ENCODE data around the gene METAP2.
"Not testable (repeated sequence)": the region's sequence is repeated elsewhere in the genome, so short reads cannot be mapped to it uniquely, and the experiment has no call there.

Gene METAP2

GRCh38 chr12:95463050-95463449, 10.9 kb upstream of the METAP2 start:
- H3K27me3 ChIP-seq (ENCODE audit: control insufficient read depth, low read length): no peaks in the 10 kb centered on the region
- peaks cover 66% of the 10 kb centered on the region for H3K4me1 ChIP-seq (ENCODE audit: control insufficient read depth, low read length)
- no peak overlapping the region for H3K4me2 ChIP-seq (ENCODE audit: low read length)
- H3K36me3 ChIP-seq (ENCODE audit: control insufficient read depth, low read length): no peaks in the 10 kb centered on the region
- TF ChIP-seq, protein P1, sequence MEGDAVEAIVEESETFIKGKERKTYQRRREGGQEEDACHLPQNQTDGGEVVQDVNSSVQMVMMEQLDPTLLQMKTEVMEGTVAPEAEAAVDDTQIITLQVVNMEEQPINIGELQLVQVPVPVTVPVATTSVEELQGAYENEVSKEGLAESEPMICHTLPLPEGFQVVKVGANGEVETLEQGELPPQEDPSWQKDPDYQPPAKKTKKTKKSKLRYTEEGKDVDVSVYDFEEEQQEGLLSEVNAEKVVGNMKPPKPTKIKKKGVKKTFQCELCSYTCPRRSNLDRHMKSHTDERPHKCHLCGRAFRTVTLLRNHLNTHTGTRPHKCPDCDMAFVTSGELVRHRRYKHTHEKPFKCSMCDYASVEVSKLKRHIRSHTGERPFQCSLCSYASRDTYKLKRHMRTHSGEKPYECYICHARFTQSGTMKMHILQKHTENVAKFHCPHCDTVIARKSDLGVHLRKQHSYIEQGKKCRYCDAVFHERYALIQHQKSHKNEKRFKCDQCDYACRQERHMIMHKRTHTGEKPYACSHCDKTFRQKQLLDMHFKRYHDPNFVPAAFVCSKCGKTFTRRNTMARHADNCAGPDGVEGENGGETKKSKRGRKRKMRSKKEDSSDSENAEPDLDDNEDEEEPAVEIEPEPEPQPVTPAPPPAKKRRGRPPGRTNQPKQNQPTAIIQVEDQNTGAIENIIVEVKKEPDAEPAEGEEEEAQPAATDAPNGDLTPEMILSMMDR (IDR thresholded peaks at IDR 0.05; ENCODE audit: low read depth, low read length, poor library complexity, severe bottlenecking): no peak
- no peak for TF ChIP-seq EZH2phosphoT487 (IDR thresholded peaks at IDR 0.05; ENCODE audit: borderline replicate concordance, low read length)
- H3K4me3 ChIP-seq (ENCODE audit: low read length): no peak overlapping the region
- peaks cover 11% of the 10 kb centered on the region for H3F3A ChIP-seq (ENCODE audit: control insufficient read depth, insufficient read depth)
- H3K9me3 ChIP-seq (ENCODE audit: control insufficient read depth, insufficient read depth, low read length): peaks cover 11% of the 10 kb centered on the region
- H3K79me2 ChIP-seq (ENCODE audit: control insufficient read depth, low read length): no peaks in the 10 kb centered on the region
- H4K20me1 ChIP-seq (ENCODE audit: control insufficient read depth, insufficient read depth, low read depth, low read length): no peaks in the 10 kb centered on the region
- no peaks in the 10 kb centered on the region for H3K9me2 ChIP-seq (replicated peaks; ENCODE audit: control insufficient read depth, low read length)
- H3K27ac ChIP-seq (ENCODE audit: low read depth, low read length): no peak overlapping the region

GRCh38 chr12:95463776-95464175, 10.2 kb upstream of the METAP2 start:
- not testable (repeated sequence) for H3K27me3 ChIP-seq (ENCODE audit: control insufficient read depth, low read length); H3K36me3 ChIP-seq (ENCODE audit: control insufficient read depth, low read length); H4K20me1 ChIP-seq (ENCODE audit: control insufficient read depth, insufficient read depth, low read depth, low read length); H3K79me2 ChIP-seq (ENCODE audit: control insufficient read depth, low read length); H3K9me2 ChIP-seq (replicated peaks; ENCODE audit: control insufficient read depth, low read length); H3K9me3 ChIP-seq (ENCODE audit: control insufficient read depth, insufficient read depth, low read length); H3K27ac ChIP-seq (ENCODE audit: low read depth, low read length); H3K4me3 ChIP-seq (ENCODE audit: low read length)
- Histone ChIP-seq H3K4me1 (ENCODE audit: control insufficient read depth, low read length) (peaks cover 73% of the 10 kb centered on the region), H3K4me2 (ENCODE audit: low read length) (0 out of 2 replicates have a peak overlapping the region, but pooled peaks have one; percentile 5), H3F3A (ENCODE audit: control insufficient read depth, insufficient read depth) (peaks cover 11% of the 10 kb centered on the region)

DNA sequence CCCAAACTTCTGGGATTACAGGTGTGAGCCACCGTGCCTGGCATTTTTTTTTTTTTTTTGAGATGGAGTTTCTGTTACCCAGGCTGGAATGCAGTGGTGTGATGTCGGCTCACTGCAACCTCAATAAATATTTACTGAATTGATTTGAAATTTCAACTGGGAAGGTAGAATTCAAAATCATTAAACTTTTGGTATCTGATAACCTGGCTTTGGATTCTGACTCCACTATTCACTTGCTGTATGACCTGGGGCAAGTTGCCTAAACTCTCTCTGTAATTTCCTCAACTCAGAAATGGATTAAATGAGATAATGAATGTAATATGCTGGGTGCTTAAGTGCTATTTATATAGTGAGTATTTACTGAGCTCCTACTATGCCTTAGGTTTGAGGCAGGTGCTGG, 8.7 kb upstream of the METAP2 start:
- H3K27ac ChIP-seq (ENCODE audit: low read depth, low read length): no peak overlapping the region
- H4K20me1 ChIP-seq (ENCODE audit: control insufficient read depth, insufficient read depth, low read depth, low read length): no peaks in the 10 kb centered on the region
- H3F3A ChIP-seq (ENCODE audit: control insufficient read depth, insufficient read depth): peaks cover 11% of the 10 kb centered on the region
- H3K4me3 ChIP-seq (ENCODE audit: low read length): no peak overlapping the region
- H3K36me3 ChIP-seq (ENCODE audit: control insufficient read depth, low read length): no peaks in the 10 kb centered on the region
- peaks cover 72% of the 10 kb centered on the region for H3K4me1 ChIP-seq (ENCODE audit: control insufficient read depth, low read length)
- no peak for TF ChIP-seq EZH2phosphoT487 (IDR thresholded peaks at IDR 0.05; ENCODE audit: borderline replicate concordance, low read length)
- TF ChIP-seq, protein P1 (IDR thresholded peaks at IDR 0.05; ENCODE audit: low read depth, low read length, poor library complexity, severe bottlenecking): no peak
- H3K9me3 ChIP-seq (ENCODE audit: control insufficient read depth, insufficient read depth, low read length): no peaks in the 10 kb centered on the region
- no peak overlapping the region for H3K4me2 ChIP-seq (ENCODE audit: low read length)
- H3K79me2 ChIP-seq (ENCODE audit: control insufficient read depth, low read length): no peaks in the 10 kb centered on the region
- H3K27me3 ChIP-seq (ENCODE audit: control insufficient read depth, low read length): no peaks in the 10 kb centered on the region
- H3K9me2 ChIP-seq (replicated peaks; ENCODE audit: control insufficient read depth, low read length): no peaks in the 10 kb centered on the region

DNA sequence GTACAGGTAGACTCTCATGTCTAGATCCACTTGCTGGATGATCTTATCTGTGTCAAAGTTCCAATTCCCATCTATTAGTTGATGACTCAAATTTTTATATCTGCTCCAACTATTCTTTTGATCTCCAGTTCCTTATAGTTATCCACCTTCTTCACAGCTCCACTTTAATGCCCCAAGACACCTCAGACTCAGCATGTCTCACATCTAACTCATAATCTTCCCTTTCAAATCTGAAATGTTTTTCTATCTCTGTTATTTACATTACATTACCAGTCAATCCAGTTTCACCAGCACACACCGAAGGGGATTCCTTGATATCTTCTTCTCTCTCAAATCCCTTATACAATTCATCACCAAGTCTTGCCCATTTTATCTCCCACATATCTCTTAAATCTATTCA, 3.7 kb upstream of the METAP2 start:
- H3K27ac ChIP-seq (ENCODE audit: low read depth, low read length): no peak overlapping the region
- H3F3A ChIP-seq (ENCODE audit: control insufficient read depth, insufficient read depth): peaks cover 6% of the 10 kb centered on the region
- H4K20me1 ChIP-seq (ENCODE audit: control insufficient read depth, insufficient read depth, low read depth, low read length): peaks cover 7% of the 10 kb centered on the region; the same call in 1 of the 2 replicates
- peaks cover 53% of the 10 kb centered on the region for H3K4me1 ChIP-seq (ENCODE audit: control insufficient read depth, low read length)
- TF ChIP-seq EZH2phosphoT487 (IDR thresholded peaks at IDR 0.05; ENCODE audit: borderline replicate concordance, low read length): no peak
- TF ChIP-seq, protein P1 (IDR thresholded peaks at IDR 0.05; ENCODE audit: low read depth, low read length, poor library complexity, severe bottlenecking): no peak
- H3K79me2 ChIP-seq (ENCODE audit: control insufficient read depth, low read length): peaks cover 34% of the 10 kb centered on the region
- H3K4me3 ChIP-seq (ENCODE audit: low read length): no peak overlapping the region
- H3K36me3 ChIP-seq (ENCODE audit: control insufficient read depth, low read length): peaks cover 17% of the 10 kb centered on the region
- no peaks in the 10 kb centered on the region for H3K9me2 ChIP-seq (replicated peaks; ENCODE audit: control insufficient read depth, low read length)
- H3K9me3 ChIP-seq (ENCODE audit: control insufficient read depth, insufficient read depth, low read length): no peaks in the 10 kb centered on the region
- H3K4me2 ChIP-seq (ENCODE audit: low read length): no peak overlapping the region
- H3K27me3 ChIP-seq (ENCODE audit: control insufficient read depth, low read length): no peaks in the 10 kb centered on the region

Measured in DOHH2 (cell line).